ENCODE measurements around the gene LRRC40. TPM values are rescaled to one million over a fixed set of nuclear protein-coding genes. Genes with fewer than 3 reads are reported as not detected.

Gene LRRC40
- total and polyA plus RNA-seq, 9 of the 15 experiments (the other 6 are each of a cell fraction or from before 2014, with no cell fraction given) = 16.1 to 36.2 (median 30.9) TPM

DNA sequence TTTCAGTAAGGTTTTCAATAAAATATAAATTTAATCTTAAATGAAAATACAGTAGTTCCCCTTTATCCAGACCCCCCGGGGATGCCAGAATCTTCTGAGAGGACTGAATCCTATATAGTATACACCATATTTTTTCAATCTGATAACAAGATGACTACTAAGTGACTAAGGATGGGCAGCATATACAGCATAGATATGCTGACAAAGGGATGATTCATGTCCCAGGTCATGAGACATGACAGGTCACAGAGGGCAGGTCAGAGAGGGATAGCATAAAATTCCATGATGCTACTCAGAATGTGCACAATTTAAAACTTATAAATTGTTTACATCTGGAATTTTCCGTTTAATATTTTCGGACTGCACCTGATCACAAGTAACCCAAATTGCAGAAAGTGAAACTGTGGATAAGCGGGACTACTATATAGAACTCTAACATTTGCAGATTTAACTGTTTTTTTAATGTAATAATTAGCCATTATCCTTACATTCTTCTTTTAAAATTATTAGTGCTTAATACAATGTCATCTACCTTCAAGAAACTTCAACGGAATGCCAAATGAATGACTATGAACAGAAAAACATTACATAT is 48.8 kb downstream of the LRRC40 start (continued):
- TF ChIP-seq FOXO4 (CRISPR knock-in tag; IDR thresholded peaks at IDR 0.05) (no peak), ATF7 (IDR thresholded peaks at IDR 0.05) (peak; percentile 27; the same call in 1 of the 2 replicates), BDP1 (IDR thresholded peaks at IDR 0.05; ENCODE audit: insufficient read depth, insufficient read length) (no peak), NELFE (IDR thresholded peaks at IDR 0.05; ENCODE audit: insufficient read depth, insufficient read length) (no peak), ZNF699 (CRISPR knock-in tag; IDR thresholded peaks at IDR 0.05; ENCODE audit: insufficient replicate concordance) (no peak), HDAC6 (IDR thresholded peaks at IDR 0.05; ENCODE audit: low read depth, low read length) (no peak), CREB3L1 (IDR thresholded peaks at IDR 0.05; ENCODE audit: borderline replicate concordance, low read depth) (no peak), MXI1 (IDR thresholded peaks at IDR 0.05; ENCODE audit: low read depth, low read length) (no peak), ZNF77 (CRISPR knock-in tag; IDR thresholded peaks at IDR 0.05) (no peak), CTBP1 (IDR thresholded peaks at IDR 0.05; ENCODE audit: borderline replicate concordance) (peak; percentile 76; the same call in 1 of the 2 replicates), XRCC3 (IDR thresholded peaks at IDR 0.05) (no peak), NFXL1 (CRISPR knock-in tag; IDR thresholded peaks at IDR 0.05) (no peak), KDM5B (IDR thresholded peaks at IDR 0.05; ENCODE audit: insufficient replicate concordance, low read depth, low read length) (no peak), PHF8 (IDR thresholded peaks at IDR 0.05; ENCODE audit: borderline replicate concordance, low read length) (no peak), EP300 (IDR thresholded peaks at IDR 0.05; ENCODE audit: low read length) (peak; percentile 67), SMAD1 (IDR thresholded peaks at IDR 0.05; ENCODE audit: low read depth, low read length, partially characterized antibody) (no peak), PTTG1 (tag; IDR thresholded peaks at IDR 0.05; ENCODE audit: low read depth) (no peak), BMI1 (IDR thresholded peaks at IDR 0.05; ENCODE audit: low read length) (no peak), ARID2 (IDR thresholded peaks at IDR 0.05) (no peak), CBX8 (IDR thresholded peaks at IDR 0.05; ENCODE audit: borderline replicate concordance, extremely low read depth, low read depth, low read length, poor library complexity, severe bottlenecking) (no peak), TEAD2 (tag; IDR thresholded peaks at IDR 0.05) (no peak), CBFA2T3 (IDR thresholded peaks at IDR 0.05) (peak; percentile 43)
- TF ChIP-seq, protein P1, sequence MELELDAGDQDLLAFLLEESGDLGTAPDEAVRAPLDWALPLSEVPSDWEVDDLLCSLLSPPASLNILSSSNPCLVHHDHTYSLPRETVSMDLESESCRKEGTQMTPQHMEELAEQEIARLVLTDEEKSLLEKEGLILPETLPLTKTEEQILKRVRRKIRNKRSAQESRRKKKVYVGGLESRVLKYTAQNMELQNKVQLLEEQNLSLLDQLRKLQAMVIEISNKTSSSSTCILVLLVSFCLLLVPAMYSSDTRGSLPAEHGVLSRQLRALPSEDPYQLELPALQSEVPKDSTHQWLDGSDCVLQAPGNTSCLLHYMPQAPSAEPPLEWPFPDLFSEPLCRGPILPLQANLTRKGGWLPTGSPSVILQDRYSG (tag; conservative IDR thresholded peaks at IDR 0.05; ENCODE audit: low read depth) = no peak
- TF ChIP-seq, protein P2, sequence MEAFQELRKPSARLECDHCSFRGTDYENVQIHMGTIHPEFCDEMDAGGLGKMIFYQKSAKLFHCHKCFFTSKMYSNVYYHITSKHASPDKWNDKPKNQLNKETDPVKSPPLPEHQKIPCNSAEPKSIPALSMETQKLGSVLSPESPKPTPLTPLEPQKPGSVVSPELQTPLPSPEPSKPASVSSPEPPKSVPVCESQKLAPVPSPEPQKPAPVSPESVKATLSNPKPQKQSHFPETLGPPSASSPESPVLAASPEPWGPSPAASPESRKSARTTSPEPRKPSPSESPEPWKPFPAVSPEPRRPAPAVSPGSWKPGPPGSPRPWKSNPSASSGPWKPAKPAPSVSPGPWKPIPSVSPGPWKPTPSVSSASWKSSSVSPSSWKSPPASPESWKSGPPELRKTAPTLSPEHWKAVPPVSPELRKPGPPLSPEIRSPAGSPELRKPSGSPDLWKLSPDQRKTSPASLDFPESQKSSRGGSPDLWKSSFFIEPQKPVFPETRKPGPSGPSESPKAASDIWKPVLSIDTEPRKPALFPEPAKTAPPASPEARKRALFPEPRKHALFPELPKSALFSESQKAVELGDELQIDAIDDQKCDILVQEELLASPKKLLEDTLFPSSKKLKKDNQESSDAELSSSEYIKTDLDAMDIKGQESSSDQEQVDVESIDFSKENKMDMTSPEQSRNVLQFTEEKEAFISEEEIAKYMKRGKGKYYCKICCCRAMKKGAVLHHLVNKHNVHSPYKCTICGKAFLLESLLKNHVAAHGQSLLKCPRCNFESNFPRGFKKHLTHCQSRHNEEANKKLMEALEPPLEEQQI (IDR thresholded peaks at IDR 0.05) = no peak
